Psoas muscle (tissue), 8 donors: Measurements from ENCODE around the gene NFATC2. TPM values are rescaled to one million over a fixed set of nuclear protein-coding genes. Genes with fewer than 3 reads are reported as not detected.
A peak's percentile ranks its signal among the peaks of the same experiment; 100 is the strongest.

Experiments
- ATAC-seq, 4 donors: fragments of 200-7000 bp; cut with Tn5 transposase; one replicate each; pipeline ENCODE4 v1.9.1; 2020; ENCODE audit warnings: moderate library complexity in 3 of 4, mild to moderate bottlenecking in 2 of 4
- DNase-seq, 2 donors: peaks; one replicate each; pipeline ENCODE4 v3.0.0-alpha.2; 2020
- H3K27ac ChIP-seq: fragments of 200-600 bp; one replicate; pipeline ENCODE4 v1.8.0; 2022
- H3K27me3 ChIP-seq, 3 donors: fragments of 200-600 bp in 1 of 3; one replicate each; pipeline versions ENCODE4 v1.6.1 to v1.8.0; 2013 to 2022; ENCODE audit warnings: low read length in 2 of 3, mild to moderate bottlenecking in 2 of 3, moderate library complexity in 1 of 3; ENCODE audit not compliant: insufficient read depth in 3 of 3
- H3K36me3 ChIP-seq, 2 donors: fragments of 200-600 bp in 1 of 2; one replicate each; pipeline versions ENCODE4 v1.6.1 to v1.8.0; 2013 to 2022; ENCODE audit warnings: low read depth in 1 of 2, mild to moderate bottlenecking in 1 of 2, moderate library complexity in 1 of 2; ENCODE audit not compliant: insufficient read depth in 1 of 2
- H3K4me1 ChIP-seq: fragments of 200-600 bp; one replicate; pipeline ENCODE4 v1.8.0; 2022
- H3K4me3 ChIP-seq: fragments of 200-600 bp; one replicate; pipeline ENCODE4 v1.8.0; 2022; ENCODE audit warnings: mild to moderate bottlenecking
- H3K9me3 ChIP-seq: fragments of 200-600 bp; one replicate; pipeline ENCODE4 v1.8.0; 2022
- CTCF ChIP-seq: fragments of 200-600 bp; IDR thresholded peaks from one replicate; pipeline ENCODE4 v1.8.0; 2022; ENCODE audit warnings: antibody characterized with exemption
- WGBS, 3 donors: extraction: QIAGEN DNeasy Blood & Tissue Kit; methylation state at CpG; one replicate each; pipeline versions ENCODE4 v1.1.6 to v1.1.7; 2013; 5-methylcytosine and 5-hydroxymethylcytosine counted together
- intact Hi-C, 2 donors: fragments of 100-400 bp; cut with DNase I; formaldehyde crosslinking; loops; one replicate each; pipeline versions ENCODE4 v1.11.0 to v1.14.2; 2022
- polyA plus RNA-seq, 3 donors: library from polyadenylated mRNA; stranded (reverse); fragments of 200-250 nt; gene quantifications; one replicate each; pipeline ENCODE4 v1.2.3, GENCODE V29; 2013
- total RNA-seq, 4 donors: library from RNA; stranded (reverse); fragmentation: NEBNext Ultra II Directional in 2 of 4; extraction: Animal tissue kit (Norgen Biotek cat#: 25700) in 2 of 4; gene quantifications; one replicate each; pipeline versions ENCODE4 v1.2.1 to v1.2.4, GENCODE V29; 2021 to 2023
- donor health status: healthy with polysubstance abuse.
- donor health status: DM: no; HTN: no; CAD: no; lungs with moderate emphysema.
- donor health status: Bipolar disorder and iron deficiency.
- donor health status: healthy.
- donor health status: DM: yes; HTN: yes; CAD: no.
- donor health status: DM: no; HTN: no; CAD: no.
- donor health status: DM: no; HTN: no; CAD: no.
- donor health status: DM: yes; HTN: yes; CAD: no.

Gene NFATC2
- total and polyA plus RNA-seq, 7 donors = 0.18 to 3.1 (median 0.64) TPM

- H3K4me1 ChIP-seq = peaks cover 21% of the 10 kb centered on the region
- H3K9me3 ChIP-seq = no peaks in the 10 kb centered on the region
- no peaks in the 10 kb centered on the region for H3K27me3 ChIP-seq
- DNase-seq (no peak), ATAC-seq (no peak)
- no peak overlapping the region for H3K27ac ChIP-seq
- 92 to 97% (median 96%) methylated on average over 13 of the region's 13 CpGs for WGBS, 3 donors
- intact Hi-C loops = no loop called here
- peaks cover 0 to 6% of the 10 kb centered on the region in 2 donors for H3K36me3 ChIP-seq
- TF ChIP-seq CTCF = no peak
- H3K4me3 ChIP-seq = no peak overlapping the region
Observed at GRCh38 chr20:51458751-51459439, 83.6 kb downstream of the NFATC2 start.

GRCh38 chr20:51457533-51457932 lies 85.0 kb downstream of the NFATC2 start:
- Histone ChIP-seq H3K27ac (peak overlapping the region; percentile 32), H3K36me3 (peaks cover 0 to 18% of the 10 kb centered on the region in 2 donors), H3K9me3 (no peaks in the 10 kb centered on the region), H3K27me3 (no peaks in the 10 kb centered on the region), H3K4me1 (peaks cover 12% of the 10 kb centered on the region), H3K4me3 (no peak overlapping the region)
- intact Hi-C loops = no loop called here
- ATAC-seq (no peak), DNase-seq (no peak)
- WGBS, 3 donors = 83 to 93% (median 83%) methylated on average over 3 of the region's 3 CpGs
- TF ChIP-seq CTCF = no peak

- Histone ChIP-seq H3K27ac (peak overlapping the region; percentile 32), H3K36me3 (peaks cover 0 to 19% of the 10 kb centered on the region in 2 donors), H3K4me1 (peaks cover 12% of the 10 kb centered on the region), H3K9me3 (no peaks in the 10 kb centered on the region), H3K4me3 (peak overlapping the region; percentile 31), H3K27me3 (no peaks in the 10 kb centered on the region)
- peak; percentile 97 to 99 (median 98) for ATAC-seq
- TF ChIP-seq CTCF = no peak
- DNase-seq = peak; percentile 96 to 97
- WGBS, 3 donors = 29 to 30% (median 29%) methylated on average over 24 of the region's 24 CpGs
- intact Hi-C loops = no loop called here
Observed at GRCh38 chr20:51456511-51457509, 85.7 kb downstream of the NFATC2 start.

- Histone ChIP-seq H3K27me3 (no peaks in the 10 kb centered on the region), H3K9me3 (no peaks in the 10 kb centered on the region), H3K4me3 (no peak overlapping the region), H3K27ac (no peak overlapping the region), H3K4me1 (peaks cover 20% of the 10 kb centered on the region), H3K36me3 (peaks cover 0 to 15% of the 10 kb centered on the region in 2 donors)
- DNase-seq = no peak
- intact Hi-C loops = no loop called here
- 72 to 83% (median 77%) methylated on average over 9 of the region's 9 CpGs for WGBS, 3 donors
- ATAC-seq = no peak
- TF ChIP-seq CTCF = no peak
Observed at GRCh38 chr20:51454250-51454865, 88.2 kb downstream of the NFATC2 start.
